AML-193 (cell line): ENCODE measurements around the gene DAAM2.

Experiments
- DNase-seq, 2 experiments: peaks; one replicate each; lab custom pipeline; 2025; lab: John Stamatoyannopoulos, UW

Gene DAAM2

DNA sequence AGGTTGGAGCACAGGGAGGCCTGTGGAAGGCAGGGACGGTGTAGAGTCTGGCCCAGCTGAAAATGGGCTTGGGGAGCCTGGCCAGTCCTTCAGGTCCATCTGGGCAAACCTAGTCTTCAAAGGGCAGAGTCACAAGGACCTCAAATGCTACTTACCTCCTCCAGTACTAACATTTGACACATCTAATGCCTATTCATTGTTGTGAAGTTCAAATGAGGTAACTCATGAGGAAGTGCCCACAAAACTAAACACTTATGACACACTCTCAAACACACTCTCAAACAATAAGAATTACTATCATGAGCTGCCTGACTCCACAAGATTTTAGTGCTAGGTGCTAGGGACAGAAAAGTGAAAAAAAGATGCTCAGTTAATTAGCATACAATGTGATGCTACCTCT is 27.1 kb downstream of the DAAM2 start:
- DNase-seq = no peak

GRCh38 chr6:39819676-39820075 is 27.5 kb downstream of the DAAM2 start:
- DNase-seq = no peak

- no peak for DNase-seq
These were observed 28.4 kb downstream of the DAAM2 start for GRCh38 chr6:39820553-39820952.

- DNase-seq = no peak
These were observed 29.0 kb downstream of the DAAM2 start for GRCh38 chr6:39821046-39821740.

GRCh38 chr6:39821742-39822532 is 29.8 kb downstream of the DAAM2 start:
- DNase-seq = no peak

DNA sequence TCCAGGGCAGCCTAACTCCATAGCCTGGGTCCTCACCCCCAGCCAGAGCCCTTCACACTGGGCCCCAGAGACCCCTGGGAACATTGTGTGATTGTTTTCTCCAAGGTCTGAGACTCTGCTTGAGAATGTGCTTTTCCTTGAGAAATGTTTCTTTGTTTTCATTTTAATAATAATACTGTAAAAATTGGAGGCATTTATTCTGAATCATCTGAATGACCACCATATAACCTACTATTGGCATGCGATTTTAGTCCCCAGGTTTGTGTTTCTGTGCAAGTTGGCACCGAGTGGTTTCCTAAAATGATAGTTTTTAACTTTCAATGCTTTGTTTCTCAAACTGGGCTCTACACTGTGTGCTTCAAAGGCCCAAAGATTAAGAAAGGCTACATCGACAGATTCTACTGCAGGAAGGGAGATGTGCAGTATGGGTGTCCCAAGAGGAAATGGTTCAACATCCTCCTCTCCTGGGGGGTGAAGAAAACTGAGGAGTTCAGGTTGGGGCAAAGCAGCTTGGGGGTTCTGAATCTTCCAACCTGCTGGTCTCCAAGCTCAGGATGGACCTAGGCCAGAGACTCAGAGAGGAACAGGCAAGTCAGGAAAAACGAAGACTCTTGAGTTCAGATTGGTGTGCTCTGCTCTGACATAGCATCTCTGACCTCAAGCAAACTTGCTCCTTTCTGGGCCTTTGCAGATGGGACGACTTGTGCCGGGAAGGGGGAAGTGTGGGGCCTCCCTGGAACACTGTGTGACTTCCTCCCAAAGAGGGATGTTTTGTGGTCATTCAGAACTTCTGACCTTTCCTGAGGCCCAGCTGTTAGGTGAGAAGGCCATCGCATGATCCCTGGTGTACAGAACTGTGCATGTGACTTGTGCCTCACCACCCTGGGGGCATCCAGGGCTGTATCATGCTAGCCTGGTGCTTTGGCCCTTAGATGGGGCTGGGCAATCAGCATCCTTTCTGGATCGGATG is 31.0 kb downstream of the DAAM2 start:
- no peak for DNase-seq

DNA sequence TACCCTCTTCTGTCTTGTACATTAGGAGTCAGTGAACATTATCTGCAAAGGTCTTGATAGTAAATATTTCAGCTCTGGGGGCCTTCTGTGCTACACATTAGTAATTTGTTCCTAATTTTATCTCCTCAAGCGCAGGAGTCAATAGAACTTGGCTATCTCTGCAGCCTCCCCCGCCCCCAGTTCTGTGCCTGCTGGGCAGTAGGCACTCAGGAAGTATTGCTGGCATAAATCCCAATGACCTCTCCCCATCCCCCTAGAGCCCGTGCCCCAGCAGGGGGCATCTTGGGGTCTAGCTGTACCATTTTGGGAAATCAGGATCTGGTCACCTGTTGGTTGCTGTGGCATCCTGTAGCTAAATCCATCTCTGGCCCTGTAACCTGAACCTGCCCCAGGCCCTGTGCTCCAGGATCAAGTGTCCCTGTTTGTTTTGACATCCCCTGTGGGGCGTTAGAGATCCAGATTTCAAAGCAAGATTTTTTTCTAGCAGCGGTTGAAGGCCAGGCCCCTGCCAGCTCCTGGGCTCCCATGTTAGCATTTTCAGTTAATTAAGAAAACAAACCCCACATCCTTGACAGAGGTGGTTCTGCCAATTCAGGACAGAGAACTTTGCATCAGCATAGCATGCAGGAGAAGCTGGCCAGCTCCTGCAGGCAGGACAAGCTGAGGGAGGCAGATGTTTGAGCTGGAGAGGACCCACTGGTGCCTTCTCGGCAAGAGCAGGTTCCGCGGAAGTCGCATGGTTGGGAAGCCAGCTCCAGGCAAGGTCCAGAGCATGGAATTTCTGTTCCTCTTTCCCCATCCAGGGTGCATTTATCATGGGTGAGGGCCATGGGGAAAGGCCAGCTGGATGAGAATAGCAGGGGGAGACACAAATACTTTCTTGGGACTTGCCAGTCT is 32.1 kb downstream of the DAAM2 start:
- DNase-seq = no peak

- DNase-seq = no peak
These were observed 37.2 kb downstream of the DAAM2 start for GRCh38 chr6:39829331-39829730.

DNA sequence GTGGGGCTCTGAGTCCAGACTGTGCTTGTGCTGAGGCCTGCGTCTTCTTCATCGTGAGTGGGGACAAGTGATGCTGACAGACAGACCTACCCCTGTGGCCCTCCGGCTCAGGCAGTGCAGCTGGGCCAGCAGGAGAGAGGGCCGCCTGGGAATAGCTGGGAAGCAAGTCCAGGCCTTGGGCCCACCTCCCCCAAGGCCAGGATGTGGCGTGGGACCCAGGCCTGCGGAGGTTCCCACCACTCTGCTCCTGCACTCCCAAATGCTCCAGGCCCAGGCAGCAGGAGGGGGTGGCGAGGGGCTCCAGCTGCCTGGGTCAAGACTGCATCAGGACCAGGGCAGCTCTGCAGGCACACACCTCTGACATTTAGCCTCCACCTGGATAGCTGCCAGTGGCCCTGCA is 38.3 kb downstream of the DAAM2 start:
- no peak for DNase-seq

DNA sequence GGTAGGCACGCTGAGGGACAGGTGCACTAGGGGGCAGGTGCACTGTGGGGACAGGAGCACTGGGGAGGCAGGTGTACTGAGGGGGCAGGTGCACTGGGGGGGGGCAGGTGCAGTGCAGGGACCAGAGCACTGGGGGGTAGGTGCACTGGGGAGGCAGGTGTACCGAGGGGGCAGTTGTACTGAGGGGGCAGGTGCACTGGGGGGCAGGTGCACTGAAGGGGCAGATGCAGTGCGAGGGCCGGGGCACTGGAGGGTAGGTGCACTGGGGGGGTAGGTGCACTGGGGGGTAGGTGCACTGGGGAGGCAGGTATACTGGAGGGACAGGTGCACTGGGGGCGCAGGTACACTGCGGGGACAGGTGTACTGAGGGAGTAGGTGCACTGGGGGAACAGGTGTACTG is 39.5 kb downstream of the DAAM2 start:
- no peak for DNase-seq

DNA sequence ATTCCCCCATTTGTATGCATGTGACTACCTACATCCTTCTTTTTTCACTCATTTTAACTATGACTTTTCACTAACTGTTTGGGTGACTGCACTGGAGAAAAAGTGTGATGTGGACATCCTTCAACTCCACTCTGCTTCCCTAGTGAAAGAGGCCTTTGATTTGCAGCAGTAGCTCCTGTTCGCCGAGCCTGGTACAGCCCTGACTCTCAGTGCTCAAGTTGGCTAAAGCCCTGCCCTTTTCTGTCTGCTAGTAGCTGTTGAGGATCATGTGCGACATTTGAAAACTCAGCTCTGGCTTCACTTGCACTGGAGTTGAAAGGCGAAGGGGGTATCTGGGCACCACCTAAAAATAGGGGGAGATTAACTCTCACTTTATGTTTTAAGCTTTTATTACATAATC is 42.1 kb downstream of the DAAM2 start:
- no peak for DNase-seq

- no peak for DNase-seq
These were observed 42.7 kb downstream of the DAAM2 start for GRCh38 chr6:39834866-39835265.

- DNase-seq = no peak
These were observed 43.7 kb downstream of the DAAM2 start for GRCh38 chr6:39835821-39836295.

GRCh38 chr6:39836606-39837005 is 44.4 kb downstream of the DAAM2 start:
- DNase-seq = no peak

- DNase-seq = no peak
These were observed 47.3 kb downstream of the DAAM2 start for GRCh38 chr6:39839445-39839844.

DNA sequence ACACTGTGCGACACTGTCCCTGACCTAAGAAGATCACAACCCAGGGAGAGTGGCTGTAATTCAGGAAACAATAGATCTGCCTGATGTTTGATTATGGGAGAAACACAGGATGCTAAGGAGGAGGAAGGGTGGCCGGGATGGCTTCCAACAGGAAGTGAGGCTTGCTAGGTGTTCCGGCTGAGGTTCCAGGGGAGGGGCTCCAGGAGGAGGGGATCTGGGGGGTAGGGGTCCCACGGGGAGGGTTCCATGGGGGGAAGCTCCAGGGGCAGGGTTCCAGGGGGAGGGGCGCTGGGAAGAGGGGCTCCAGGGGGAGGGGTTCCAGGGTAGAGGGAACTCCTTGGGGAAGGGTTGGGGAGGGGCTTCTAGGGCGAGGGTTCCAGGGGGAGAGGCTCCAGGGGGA is 48.6 kb downstream of the DAAM2 start:
- no peak for DNase-seq

- no peak for DNase-seq
These were observed 49.1 kb downstream of the DAAM2 start for GRCh38 chr6:39841291-39841690.

GRCh38 chr6:39841923-39842322 is 49.7 kb downstream of the DAAM2 start:
- no peak for DNase-seq

DNA sequence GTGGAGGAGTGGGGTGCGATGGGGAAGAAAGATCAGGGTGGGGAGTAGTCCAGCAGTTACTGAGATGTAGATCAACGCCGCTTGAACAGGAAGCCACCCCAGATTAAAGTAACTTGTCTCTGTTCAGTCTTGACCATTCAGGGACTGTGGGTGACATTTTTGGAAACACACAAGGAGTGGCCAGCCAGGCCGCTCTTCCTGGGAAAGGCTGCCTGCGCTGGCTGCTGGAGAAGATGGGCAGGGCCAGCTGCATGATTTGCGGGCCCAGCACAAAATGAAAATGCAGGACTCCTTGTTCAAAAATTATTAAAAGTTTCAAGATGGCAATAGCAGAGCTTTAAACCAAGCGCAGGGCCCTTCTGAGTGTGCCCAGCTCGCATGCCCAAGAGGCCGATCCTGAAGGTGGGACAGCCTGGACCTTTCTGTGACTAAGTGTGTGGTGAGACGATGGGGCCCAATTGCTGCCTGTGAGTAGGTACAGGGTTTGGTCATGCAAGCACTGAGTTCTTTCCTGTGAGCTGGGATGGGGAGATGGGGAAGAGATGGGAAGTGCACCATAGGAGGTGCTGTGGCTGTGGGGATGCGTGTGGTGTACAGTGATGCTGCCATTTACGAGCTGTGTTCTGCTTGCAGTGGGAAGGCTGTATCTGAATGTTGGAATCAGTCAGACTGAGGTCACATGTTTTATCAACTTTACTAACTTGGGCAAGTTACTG is 51.3 kb downstream of the DAAM2 start:
- no peak for DNase-seq

DNA sequence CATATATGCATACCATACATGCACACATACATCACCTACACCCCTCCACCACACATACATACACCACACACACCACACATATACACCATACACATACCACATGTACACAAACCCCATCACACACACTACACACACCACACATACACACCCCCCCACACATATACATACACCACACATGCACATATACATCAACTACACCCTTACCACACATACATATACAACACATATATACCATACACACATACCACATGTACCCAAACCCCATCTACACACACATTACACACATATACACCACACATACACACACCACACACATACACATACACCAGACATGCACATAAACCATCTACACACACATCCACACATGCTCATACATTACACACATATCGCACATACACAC is 52.7 kb downstream of the DAAM2 start:
- DNase-seq = no peak

- no peak for DNase-seq
These were observed 55.0 kb downstream of the DAAM2 start for GRCh38 chr6:39847221-39847620.
